Fibroblast of lung (primary cell): ENCODE results near the gene BCL2. TPM values are rescaled to one million over a fixed set of nuclear protein-coding genes. Genes with fewer than 3 reads are reported as not detected.

Experiments
- DNase-seq, 2 donors: peaks; one replicate each; pipeline versions ENCODE4 v3.0.0 to v3.0.0-alpha.2; 2010; ENCODE audit warnings: low read depth in 2 of 2
- H2AFZ ChIP-seq: 2 replicates; pipeline ENCODE4 v1.5.1; 2012; ENCODE audit warnings: low read length, control low read depth, inconsistent platforms
- H3K27ac ChIP-seq: 2 replicates; pipeline ENCODE4 v1.5.1; 2011; ENCODE audit warnings: low read length, control low read depth; ENCODE audit not compliant: insufficient read depth
- H3K27me3 ChIP-seq: 2 replicates; pipeline ENCODE4 v1.5.1; 2011; ENCODE audit warnings: mild to moderate bottlenecking, low read length; ENCODE audit not compliant: control insufficient read depth, insufficient read depth
- H3K36me3 ChIP-seq: 2 replicates; pipeline ENCODE4 v1.5.1; 2011; ENCODE audit warnings: low read length; ENCODE audit not compliant: control insufficient read depth, insufficient read depth
- H3K4me1 ChIP-seq: 2 replicates; pipeline ENCODE4 v1.5.1; 2011; ENCODE audit warnings: low read length; ENCODE audit not compliant: control insufficient read depth, insufficient read depth; ENCODE audit errors: extremely low read depth
- H3K4me2 ChIP-seq: 2 replicates; pipeline ENCODE4 v1.5.1; 2011; ENCODE audit warnings: low read length, control low read depth; ENCODE audit not compliant: insufficient read depth; ENCODE audit errors: extremely low read depth
- H3K4me3 ChIP-seq, 4 experiments: fragments of 200-600 bp in 1 of 4; sonication (generic) in 1 of 4; replicated peaks in 1 of 4; 2 replicates each; pipeline ENCODE4 v1.5.1; 2011 to 2016; ENCODE audit warnings: low read length in 4 of 4, low read depth in 3 of 4, mild to moderate bottlenecking in 3 of 4, control low read depth in 2 of 4, inconsistent platforms in 1 of 4, mixed read lengths in 1 of 4; ENCODE audit not compliant: insufficient read depth in 1 of 4; ENCODE audit errors: control extremely low read depth in 1 of 4
- H3K79me2 ChIP-seq: 2 replicates; pipeline ENCODE4 v1.5.1; 2012; ENCODE audit warnings: mild to moderate bottlenecking, low read length, inconsistent platforms; ENCODE audit not compliant: control insufficient read depth, insufficient read depth
- H3K9ac ChIP-seq: 2 replicates; pipeline ENCODE4 v1.5.1; 2011; ENCODE audit warnings: mild to moderate bottlenecking, low read length, control low read depth; ENCODE audit not compliant: insufficient read depth
- H3K9me3 ChIP-seq: 2 replicates; pipeline ENCODE4 v1.5.1; 2012; ENCODE audit warnings: low read depth, low read length; ENCODE audit not compliant: control insufficient read depth, insufficient read depth
- H4K20me1 ChIP-seq: 2 replicates; pipeline ENCODE4 v1.5.1; 2011; ENCODE audit warnings: low read length; ENCODE audit not compliant: control insufficient read depth, insufficient read depth; ENCODE audit errors: extremely low read depth
- EZH2 ChIP-seq: IDR thresholded peaks from 2 replicates; pipeline ENCODE4 v1.5.1; 2012; ENCODE audit warnings: low read length, control low read depth, mild to moderate bottlenecking; ENCODE audit errors: missing control alignments
- polyA plus RNA-seq, 2 donors: library from polyadenylated mRNA; depleted of rRNA in 1 of 2; stranded (reverse) in 1 of 2; unstranded in 1 of 2; fragments of >200 nt; gene quantifications; 2 replicates each; pipeline ENCODE4 v1.2.1, GENCODE V29; 2011 to 2012; ENCODE audit warnings: missing spikeins in 1 of 2
- total RNA-seq: library from RNA; depleted of rRNA; stranded (reverse); fragments of >200 nt; gene quantifications from 2 replicates; pipeline ENCODE4 v1.2.1, GENCODE V29; 2014
- TF ChIP-seq, protein P1 (sequence below), 2 donors: IDR thresholded peaks in 1 of 2; conservative IDR thresholded peaks in 1 of 2; 1 replicate in 1 of 2; 2 replicates in 1 of 2; pipeline ENCODE4 v1.5.1; 2011 to 2012; ENCODE audit warnings: low read length in 2 of 2, control low read depth in 1 of 2, inconsistent platforms in 1 of 2, low read depth in 1 of 2, mild to moderate bottlenecking in 1 of 2

Gene BCL2
- total and polyA plus RNA-seq, 2 donors (not counting 1 experiment from before 2014, with no cell fraction given) = 1.5 to 3.6 TPM

DNA sequence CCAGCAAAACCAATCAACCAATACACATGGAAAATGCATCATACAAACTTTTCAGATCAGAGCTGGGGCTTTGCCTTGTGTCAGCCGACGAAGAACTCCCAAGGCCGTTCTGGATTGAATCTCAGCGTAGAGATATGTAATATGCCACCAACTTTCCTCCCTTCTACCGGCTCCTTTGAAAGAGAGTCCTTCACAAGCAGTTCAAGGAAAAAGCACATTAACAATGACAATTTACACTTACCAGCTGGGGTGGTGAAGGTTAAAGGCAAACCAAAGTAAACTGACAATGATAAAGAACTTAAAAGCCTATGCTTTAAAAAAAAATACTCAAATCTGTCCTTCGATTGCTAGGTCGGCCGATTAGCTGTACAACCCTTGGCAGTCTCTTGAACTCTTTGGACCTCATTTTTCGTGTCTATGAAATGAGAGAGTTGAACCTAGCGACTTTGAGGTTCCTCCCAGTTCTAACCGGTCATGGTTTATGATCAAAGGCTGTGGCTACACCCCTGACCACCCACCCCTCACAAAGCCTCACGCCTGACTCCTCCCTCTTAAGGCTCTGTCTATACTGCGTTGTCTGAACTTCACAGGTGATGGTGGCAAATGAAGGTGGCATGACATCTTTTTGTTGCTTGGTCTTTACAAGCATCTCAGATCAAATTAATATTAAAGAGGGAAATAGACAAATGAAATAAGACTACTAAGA lies 46.2 kb downstream of the BCL2 start:
- Histone ChIP-seq H3K27me3 (no peaks in the 10 kb centered on the region), H3K4me2 (no peak overlapping the region), H3K4me1 (no peaks in the 10 kb centered on the region), H3K9me3 (no peaks in the 10 kb centered on the region), H4K20me1 (no peaks in the 10 kb centered on the region), H3K36me3 (no peaks in the 10 kb centered on the region), H3K9ac (no peak overlapping the region), H3K79me2 (no peaks in the 10 kb centered on the region), H2AFZ (no peak overlapping the region), H3K4me3 (no peak overlapping the region), H3K27ac (no peak overlapping the region)
- TF ChIP-seq EZH2 = no peak
- TF ChIP-seq, protein P1, sequence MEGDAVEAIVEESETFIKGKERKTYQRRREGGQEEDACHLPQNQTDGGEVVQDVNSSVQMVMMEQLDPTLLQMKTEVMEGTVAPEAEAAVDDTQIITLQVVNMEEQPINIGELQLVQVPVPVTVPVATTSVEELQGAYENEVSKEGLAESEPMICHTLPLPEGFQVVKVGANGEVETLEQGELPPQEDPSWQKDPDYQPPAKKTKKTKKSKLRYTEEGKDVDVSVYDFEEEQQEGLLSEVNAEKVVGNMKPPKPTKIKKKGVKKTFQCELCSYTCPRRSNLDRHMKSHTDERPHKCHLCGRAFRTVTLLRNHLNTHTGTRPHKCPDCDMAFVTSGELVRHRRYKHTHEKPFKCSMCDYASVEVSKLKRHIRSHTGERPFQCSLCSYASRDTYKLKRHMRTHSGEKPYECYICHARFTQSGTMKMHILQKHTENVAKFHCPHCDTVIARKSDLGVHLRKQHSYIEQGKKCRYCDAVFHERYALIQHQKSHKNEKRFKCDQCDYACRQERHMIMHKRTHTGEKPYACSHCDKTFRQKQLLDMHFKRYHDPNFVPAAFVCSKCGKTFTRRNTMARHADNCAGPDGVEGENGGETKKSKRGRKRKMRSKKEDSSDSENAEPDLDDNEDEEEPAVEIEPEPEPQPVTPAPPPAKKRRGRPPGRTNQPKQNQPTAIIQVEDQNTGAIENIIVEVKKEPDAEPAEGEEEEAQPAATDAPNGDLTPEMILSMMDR (conservative IDR thresholded peaks at IDR 0.05 in 1 of 2, IDR thresholded peaks at IDR 0.05 in 1 of 2; ENCODE audit: low read depth in 1 of 2, low read length in 2 of 2) = no peak
- no peak for DNase-seq

DNA sequence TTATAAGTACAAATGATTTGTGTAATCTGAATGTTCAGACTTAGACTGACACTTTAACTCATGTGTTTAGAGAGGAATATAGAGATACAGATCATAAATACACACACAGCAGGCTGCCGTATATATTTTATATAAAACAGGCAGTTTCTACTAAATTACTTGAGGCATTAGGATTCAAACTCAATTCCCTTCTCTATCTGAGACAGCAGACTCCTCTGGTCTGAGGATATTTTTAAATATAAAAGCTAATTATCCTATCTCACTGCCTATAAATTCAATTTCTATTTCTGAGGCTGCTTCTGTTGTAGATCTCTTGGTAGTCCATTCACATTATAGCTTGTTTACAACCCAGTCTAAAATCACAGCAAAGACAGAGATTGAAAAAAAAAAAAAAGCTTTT lies 46.9 kb downstream of the BCL2 start:
- Histone ChIP-seq H3K27me3 (no peaks in the 10 kb centered on the region), H3K36me3 (no peaks in the 10 kb centered on the region), H4K20me1 (no peaks in the 10 kb centered on the region), H3K9ac (no peak overlapping the region), H3K27ac (no peak overlapping the region), H3K4me2 (no peak overlapping the region), H3K4me1 (no peaks in the 10 kb centered on the region), H3K79me2 (no peaks in the 10 kb centered on the region), H3K4me3 (no peak overlapping the region), H3K9me3 (no peaks in the 10 kb centered on the region), H2AFZ (no peak overlapping the region)
- TF ChIP-seq, protein P1 (conservative IDR thresholded peaks at IDR 0.05 in 1 of 2, IDR thresholded peaks at IDR 0.05 in 1 of 2; ENCODE audit: low read depth in 1 of 2, low read length in 2 of 2) = no peak
- no peak for TF ChIP-seq EZH2
- no peak for DNase-seq

DNA sequence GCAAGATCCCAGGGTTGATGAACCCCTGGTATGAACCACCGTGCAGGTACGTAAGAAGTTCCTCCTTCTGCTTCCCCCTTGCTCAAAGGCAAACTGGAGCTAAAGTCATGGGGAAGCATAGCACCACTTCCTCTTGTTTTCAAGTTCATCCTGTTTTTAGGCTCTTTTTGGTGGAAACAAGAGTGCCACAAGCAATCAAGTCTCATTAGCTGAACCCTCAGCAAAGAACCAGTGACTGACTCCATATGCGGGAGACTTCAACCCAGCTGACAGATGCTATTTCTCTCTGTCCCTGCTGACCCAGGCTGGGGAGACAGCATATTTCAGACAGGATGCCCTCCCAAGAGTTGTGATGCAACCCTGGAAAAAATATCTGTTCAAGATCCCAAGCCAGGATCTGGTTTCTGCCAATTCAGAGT lies 47.7 kb downstream of the BCL2 start:
- no peak for DNase-seq
- no peaks in the 10 kb centered on the region for H3K36me3 ChIP-seq
- no peaks in the 10 kb centered on the region for H3K4me1 ChIP-seq
- H3K9me3 ChIP-seq = no peaks in the 10 kb centered on the region
- H3K27ac ChIP-seq = no peak overlapping the region
- no peak overlapping the region for H3K4me2 ChIP-seq
- no peak for TF ChIP-seq EZH2
- TF ChIP-seq, protein P1 (conservative IDR thresholded peaks at IDR 0.05 in 1 of 2, IDR thresholded peaks at IDR 0.05 in 1 of 2; ENCODE audit: low read depth in 1 of 2, low read length in 2 of 2) = no peak
- no peaks in the 10 kb centered on the region for H3K79me2 ChIP-seq
- no peak overlapping the region for H2AFZ ChIP-seq
- no peak overlapping the region for H3K9ac ChIP-seq
- H3K27me3 ChIP-seq = no peaks in the 10 kb centered on the region
- H4K20me1 ChIP-seq = no peaks in the 10 kb centered on the region
- no peak overlapping the region for H3K4me3 ChIP-seq
